IPS-15b (cell line): ENCODE results near the gene SELENOO.
"Not testable (repeated sequence)": the region's sequence is repeated elsewhere in the genome, so short reads cannot be mapped to it uniquely, and the experiment has no call there.

ENCODE experiments used
- H3K27me3 ChIP-seq: one replicate; pipeline ENCODE4 v1.6.1; 2013; ENCODE audit warnings: low read length; ENCODE audit not compliant: control insufficient read depth, insufficient read depth
- H3K36me3 ChIP-seq: one replicate; pipeline ENCODE4 v1.6.1; 2013; ENCODE audit warnings: low read length; ENCODE audit not compliant: control insufficient read depth, insufficient read depth
- H3K4me1 ChIP-seq: one replicate; pipeline ENCODE4 v1.6.1; 2013; ENCODE audit warnings: mild to moderate bottlenecking, low read length; ENCODE audit not compliant: control insufficient read depth, insufficient read depth
- H3K4me3 ChIP-seq: one replicate; pipeline ENCODE4 v1.5.1; 2013; ENCODE audit warnings: low read depth, low read length
- H3K9ac ChIP-seq: one replicate; pipeline ENCODE4 v1.6.1; 2013; ENCODE audit warnings: low read depth, mild to moderate bottlenecking, low read length
- H3K9me3 ChIP-seq: one replicate; pipeline ENCODE4 v1.6.1; 2013; ENCODE audit warnings: mild to moderate bottlenecking, low read length; ENCODE audit not compliant: control insufficient read depth, insufficient read depth

The SELENOO gene

DNA sequence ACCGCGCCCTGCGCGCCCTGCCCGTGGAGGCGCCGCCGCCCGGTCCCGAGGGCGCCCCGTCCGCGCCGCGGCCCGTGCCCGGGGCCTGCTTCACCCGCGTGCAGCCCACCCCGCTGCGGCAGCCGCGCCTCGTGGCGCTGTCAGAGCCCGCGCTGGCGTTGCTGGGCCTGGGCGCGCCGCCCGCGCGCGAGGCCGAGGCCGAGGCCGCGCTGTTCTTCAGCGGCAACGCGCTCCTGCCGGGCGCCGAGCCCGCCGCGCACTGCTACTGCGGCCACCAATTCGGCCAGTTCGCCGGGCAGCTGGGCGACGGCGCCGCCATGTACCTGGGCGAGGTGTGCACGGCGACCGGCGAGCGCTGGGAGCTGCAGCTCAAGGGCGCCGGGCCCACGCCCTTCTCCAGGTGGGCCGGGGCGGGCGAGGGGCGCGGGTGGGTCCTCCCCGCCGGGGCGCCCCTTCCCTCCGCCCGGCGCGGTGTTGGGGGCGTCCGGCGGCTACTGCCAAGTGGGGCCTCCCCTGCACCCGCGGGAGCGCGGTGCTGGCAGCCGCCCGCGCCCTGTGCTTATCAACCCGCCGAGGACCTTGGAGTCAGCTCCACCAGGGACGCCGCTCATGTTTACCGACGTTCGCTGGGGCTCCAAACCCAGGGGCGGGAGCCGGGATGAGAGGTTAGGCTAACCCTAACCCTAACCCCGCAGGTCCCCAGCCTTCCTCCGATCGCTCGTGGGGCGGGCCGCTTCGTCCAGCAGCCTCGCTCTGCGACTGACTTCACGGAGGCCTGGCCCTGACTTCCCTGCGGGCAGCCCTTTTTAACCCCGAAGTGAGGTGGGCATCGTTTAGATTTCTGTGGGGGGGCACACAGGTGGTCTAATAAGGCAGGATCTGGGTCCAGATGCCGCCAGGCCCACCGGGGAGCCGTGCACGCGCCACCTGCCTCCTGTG, 649 bp downstream of the SELENOO start:
- H3K27me3 ChIP-seq = no peaks in the 10 kb centered on the region
- peaks cover 11% of the 10 kb centered on the region for H3K36me3 ChIP-seq
- H3K4me3 ChIP-seq = peak overlapping the region; percentile 62
- no peaks in the 10 kb centered on the region for H3K4me1 ChIP-seq
- peak overlapping the region; percentile 70 for H3K9ac ChIP-seq
- H3K9me3 ChIP-seq = no peaks in the 10 kb centered on the region

DNA sequence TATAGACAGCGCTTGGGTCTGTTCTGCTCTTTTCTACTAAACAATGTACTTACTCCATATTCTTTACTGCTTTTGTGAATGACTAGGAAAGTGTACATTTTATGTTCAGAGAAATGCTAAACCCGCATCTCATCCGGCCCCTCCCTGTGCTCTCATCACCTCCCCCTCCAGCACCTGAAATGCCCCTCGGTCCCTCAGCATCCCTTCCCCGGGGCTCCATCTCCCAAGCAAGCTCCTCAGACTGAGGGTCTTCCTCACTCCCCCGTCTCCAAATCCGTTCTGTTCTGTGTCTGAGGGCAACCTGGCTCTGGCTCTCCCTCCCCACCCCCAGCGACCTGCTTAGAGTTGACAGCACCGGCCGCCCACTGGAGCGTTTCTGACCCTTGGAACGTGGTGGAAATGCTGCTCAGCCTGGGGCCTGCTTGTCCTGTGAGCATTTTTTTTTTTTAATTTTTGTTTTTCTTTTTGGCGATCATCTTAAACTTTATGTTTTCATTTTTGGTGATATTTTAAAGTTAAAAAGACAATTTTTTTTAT, 1.4 kb downstream of the SELENOO start:
- H3K4me1 ChIP-seq = no peaks in the 10 kb centered on the region
- H3K4me3 ChIP-seq = peak overlapping the region; percentile 62
- no peaks in the 10 kb centered on the region for H3K27me3 ChIP-seq
- H3K36me3 ChIP-seq = peaks cover 11% of the 10 kb centered on the region
- H3K9me3 ChIP-seq = no peaks in the 10 kb centered on the region
- peak overlapping the region; percentile 70 for H3K9ac ChIP-seq

GRCh38 chr22:50203288-50203687, 2.5 kb downstream of the SELENOO start:
- Histone ChIP-seq H3K4me3 (no peak overlapping the region), H3K27me3 (no peaks in the 10 kb centered on the region), H3K9ac (no peak overlapping the region), H3K36me3 (peaks cover 10% of the 10 kb centered on the region), H3K9me3 (no peaks in the 10 kb centered on the region), H3K4me1 (no peaks in the 10 kb centered on the region)

DNA sequence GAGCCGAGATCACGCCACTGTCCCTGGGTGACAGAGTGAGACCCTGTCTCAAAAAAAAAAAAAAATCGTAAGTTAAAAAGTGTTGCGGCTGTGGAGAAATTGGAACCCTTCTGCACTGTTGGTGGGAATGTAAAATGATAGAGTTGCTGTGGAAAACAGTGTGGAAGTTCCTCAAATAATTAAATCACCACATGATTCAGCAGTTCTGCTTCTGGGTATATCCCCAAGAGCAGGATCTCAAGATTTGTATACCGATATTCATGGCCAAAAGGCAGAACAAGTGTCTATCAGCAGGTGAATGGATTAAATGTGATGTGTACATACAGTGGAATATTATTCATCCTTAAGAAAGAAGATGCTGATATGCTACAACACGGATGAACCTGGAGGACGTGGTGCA, 3.8 kb downstream of the SELENOO start:
- Histone ChIP-seq H3K9me3 (no peaks in the 10 kb centered on the region), H3K9ac (no peak overlapping the region), H3K36me3 (peaks cover 11% of the 10 kb centered on the region), H3K27me3 (no peaks in the 10 kb centered on the region), H3K4me1 (no peaks in the 10 kb centered on the region), H3K4me3 (no peak overlapping the region)

DNA sequence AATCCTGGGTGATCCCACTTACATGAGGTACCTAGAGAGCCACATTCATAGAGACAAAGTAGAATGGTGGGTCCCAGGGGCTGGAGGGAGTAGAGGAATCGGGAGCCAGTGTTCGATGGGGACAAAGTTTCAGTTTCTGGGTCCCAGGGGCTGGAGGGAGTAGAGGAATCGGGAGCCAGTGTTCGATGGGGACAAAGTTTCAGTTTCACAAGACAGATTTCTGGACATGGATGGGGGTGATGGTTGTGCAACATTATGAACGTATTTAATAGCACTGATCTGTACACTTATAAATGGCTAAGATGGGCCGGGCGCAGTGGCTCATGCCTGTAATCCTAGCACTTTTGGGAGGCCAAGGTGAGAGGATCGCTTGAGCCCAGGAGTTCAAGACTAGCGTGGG, 4.2 kb downstream of the SELENOO start:
- H3K4me3 ChIP-seq, H3K27me3 ChIP-seq, H3K4me1 ChIP-seq, H3K9me3 ChIP-seq, H3K9ac ChIP-seq: not testable (repeated sequence)
- peaks cover 12% of the 10 kb centered on the region for H3K36me3 ChIP-seq

DNA sequence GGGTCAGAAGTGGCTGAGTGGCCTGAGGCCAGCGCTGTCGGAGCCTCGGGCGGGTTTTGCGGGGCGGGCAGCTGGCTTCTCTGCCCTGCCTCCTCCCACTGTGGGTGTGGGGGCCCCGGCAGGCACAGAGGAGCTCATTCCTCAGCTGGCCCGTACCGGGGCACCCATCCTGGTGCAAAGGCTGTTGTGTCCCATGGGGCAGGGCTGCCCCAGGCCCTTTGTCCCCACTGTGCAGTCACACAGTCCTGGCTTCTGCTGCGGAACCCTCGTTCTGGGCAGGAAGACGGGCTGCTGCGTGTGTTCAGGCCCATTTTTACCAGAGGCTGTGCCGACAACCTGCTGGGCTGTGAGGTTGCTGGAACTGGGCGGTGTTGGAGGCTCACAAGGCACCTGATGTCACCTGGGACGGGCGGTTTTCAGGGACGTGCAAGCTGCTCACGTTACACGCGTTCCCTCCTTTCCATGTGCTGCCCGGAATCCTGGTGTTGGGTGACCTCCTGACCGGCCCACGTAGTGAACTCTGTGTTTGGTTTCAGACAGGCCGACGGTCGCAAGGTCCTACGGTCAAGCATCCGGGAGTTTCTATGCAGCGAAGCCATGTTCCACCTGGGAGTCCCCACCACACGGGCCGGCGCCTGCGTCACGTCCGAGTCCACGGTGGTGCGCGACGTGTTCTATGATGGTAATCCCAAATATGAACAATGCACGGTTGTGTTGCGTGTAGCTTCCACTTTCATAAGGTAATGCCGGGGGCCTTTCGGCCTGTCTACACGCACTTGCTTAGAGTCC, 5.2 kb downstream of the SELENOO start:
- Histone ChIP-seq H3K9me3 (no peaks in the 10 kb centered on the region), H3K27me3 (no peaks in the 10 kb centered on the region), H3K9ac (peak overlapping the region; percentile 16), H3K4me1 (no peaks in the 10 kb centered on the region), H3K4me3 (no peak overlapping the region), H3K36me3 (peaks cover 21% of the 10 kb centered on the region)

- Histone ChIP-seq H3K27me3 (no peaks in the 10 kb centered on the region), H3K36me3 (peaks cover 23% of the 10 kb centered on the region), H3K4me1 (no peaks in the 10 kb centered on the region), H3K4me3 (no peak overlapping the region), H3K9ac (peak overlapping the region; percentile 16), H3K9me3 (no peaks in the 10 kb centered on the region)
Measured at GRCh38 chr22:50206599-50206998, 5.8 kb downstream of the SELENOO start.

DNA sequence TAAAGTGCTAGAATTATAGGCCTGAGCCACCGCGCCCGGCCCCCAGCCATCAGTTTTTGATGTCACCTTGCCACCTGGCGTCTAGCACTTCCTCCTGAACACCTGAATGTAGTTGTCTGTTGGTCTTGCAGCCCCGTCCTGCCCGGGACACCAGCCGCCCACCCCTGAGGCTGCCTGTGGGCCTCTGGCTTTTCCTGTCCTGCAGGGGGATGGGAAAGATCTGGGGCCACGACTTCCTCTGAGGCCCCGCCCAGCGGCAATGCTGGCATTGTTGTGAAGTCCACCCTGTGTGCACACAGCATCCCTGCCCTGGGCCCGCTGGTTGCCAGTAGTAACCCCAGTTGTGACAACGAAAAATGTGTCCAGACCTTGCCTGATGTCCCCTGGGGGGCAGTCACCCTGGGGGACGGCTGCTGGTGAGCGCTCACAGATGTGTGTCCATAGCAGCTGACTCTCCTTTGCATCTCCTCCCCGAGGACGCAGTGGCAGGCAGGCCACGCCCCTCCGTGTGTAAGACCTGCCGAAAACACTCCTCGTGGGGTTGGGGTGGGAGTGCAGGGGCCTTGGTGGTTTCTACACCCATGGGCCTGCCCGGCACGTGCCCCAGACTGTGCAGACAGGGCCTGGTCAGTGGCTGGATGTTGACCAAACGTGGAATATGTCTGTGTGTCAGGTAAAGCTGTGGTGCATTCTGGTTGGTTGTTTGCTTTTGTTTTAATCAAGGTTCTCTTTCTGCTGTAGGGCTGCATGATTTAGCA, 6.8 kb downstream of the SELENOO start:
- no peak overlapping the region for H3K9ac ChIP-seq
- no peaks in the 10 kb centered on the region for H3K9me3 ChIP-seq
- H3K4me1 ChIP-seq = no peaks in the 10 kb centered on the region
- H3K27me3 ChIP-seq = no peaks in the 10 kb centered on the region
- H3K4me3 ChIP-seq = no peak overlapping the region
- peaks cover 27% of the 10 kb centered on the region for H3K36me3 ChIP-seq

DNA sequence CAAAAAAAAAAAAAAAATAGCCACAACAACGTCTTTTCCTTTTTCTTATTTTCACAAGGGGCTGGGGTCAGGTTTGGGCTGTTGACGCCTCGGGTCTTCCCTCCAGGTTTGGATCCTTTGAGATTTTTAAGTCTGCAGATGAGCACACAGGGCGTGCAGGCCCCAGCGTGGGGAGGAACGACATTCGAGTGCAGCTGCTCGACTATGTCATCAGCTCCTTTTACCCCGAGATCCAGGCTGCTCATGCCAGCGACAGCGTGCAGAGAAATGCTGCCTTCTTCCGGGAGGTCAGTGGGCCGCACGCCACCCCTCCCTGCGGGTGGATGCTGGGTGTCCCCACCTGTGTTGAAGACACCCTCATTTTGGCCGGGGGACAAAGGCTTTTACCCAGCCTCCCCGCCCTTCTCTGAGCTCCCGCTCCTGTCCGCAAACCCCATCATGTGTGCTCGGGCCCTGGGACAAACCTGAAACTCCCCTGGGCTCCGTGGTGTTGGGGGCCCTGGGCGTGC, 7.7 kb downstream of the SELENOO start:
- H3K36me3 ChIP-seq = peaks cover 36% of the 10 kb centered on the region
- no peak overlapping the region for H3K4me3 ChIP-seq
- H3K4me1 ChIP-seq = no peaks in the 10 kb centered on the region
- no peaks in the 10 kb centered on the region for H3K9me3 ChIP-seq
- no peak overlapping the region for H3K9ac ChIP-seq
- no peaks in the 10 kb centered on the region for H3K27me3 ChIP-seq

DNA sequence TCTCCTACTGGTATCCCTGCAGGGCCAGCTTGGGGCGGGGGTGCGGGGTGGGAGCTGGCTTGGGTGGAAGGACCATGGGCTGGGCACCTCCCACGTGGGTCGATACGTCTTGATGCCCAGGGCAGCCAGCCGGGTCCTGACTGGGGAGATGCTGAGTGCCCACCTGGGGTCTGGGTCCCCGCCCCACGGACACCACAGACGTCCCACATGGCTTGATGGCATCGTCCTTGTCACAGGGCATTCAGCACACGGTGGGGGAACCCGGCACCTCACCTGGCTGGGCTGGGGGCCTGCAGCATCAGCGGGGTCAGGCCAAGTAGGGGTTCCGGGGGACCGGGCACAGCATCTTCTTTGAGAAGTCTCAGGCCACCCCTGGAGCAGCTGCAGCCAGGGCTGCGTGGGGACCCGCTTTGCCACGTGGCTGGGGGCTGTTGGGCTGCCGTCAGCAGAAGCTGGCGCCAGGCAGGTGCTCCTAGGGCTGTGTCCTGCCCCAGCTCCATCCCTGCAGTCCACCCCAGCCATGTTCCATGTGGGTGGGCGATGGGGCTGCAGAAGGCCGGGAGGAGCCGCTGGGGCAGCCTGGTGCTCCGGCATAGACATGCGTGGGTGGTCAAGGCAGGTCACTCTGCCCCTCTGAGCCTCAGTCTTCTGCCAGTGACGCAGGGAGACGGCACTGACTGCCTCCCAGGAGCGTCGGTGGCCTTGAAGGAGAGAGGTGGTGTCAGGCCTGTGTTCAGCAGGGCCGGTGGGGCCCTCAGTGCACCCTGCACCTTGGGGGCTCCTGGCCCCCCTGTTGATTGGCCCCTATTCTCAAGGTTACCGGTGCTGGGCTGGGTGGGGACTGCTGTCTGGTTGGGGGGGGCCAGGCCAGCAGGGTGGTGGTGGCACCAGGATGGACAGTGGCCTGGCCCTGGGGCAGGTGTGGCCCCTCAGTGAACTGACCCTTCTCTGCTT, 8.4 kb downstream of the SELENOO start:
- H3K27me3 ChIP-seq = no peaks in the 10 kb centered on the region
- peaks cover 36% of the 10 kb centered on the region for H3K36me3 ChIP-seq
- H3K9ac ChIP-seq = no peak overlapping the region
- H3K4me3 ChIP-seq = no peak overlapping the region
- H3K9me3 ChIP-seq = no peaks in the 10 kb centered on the region
- H3K4me1 ChIP-seq = no peaks in the 10 kb centered on the region
